GM21619 (cell line): ENCODE measurements around the gene ATP5F1D.

ENCODE experiments used
- ATAC-seq: cut with Tn5 transposase; IDR thresholded peaks from one replicate; pipeline ENCODE4 v1.9.1; 2021; ENCODE audit not compliant: unreplicated experiment

Gene ATP5F1D

GRCh38 chr19:1220477-1220930 is 21.0 kb upstream of the ATP5F1D start:
- ATAC-seq, result no peak

- ATAC-seq, result no peak
Measured at GRCh38 chr19:1220976-1221903, 20.3 kb upstream of the ATP5F1D start.

- ATAC-seq, result no peak
Measured at GRCh38 chr19:1221904-1222255, 19.7 kb upstream of the ATP5F1D start.

- no peak for ATAC-seq
Measured at GRCh38 chr19:1222394-1222793, 19.2 kb upstream of the ATP5F1D start.

- no peak for ATAC-seq
Measured at GRCh38 chr19:1223018-1223855, 18.3 kb upstream of the ATP5F1D start.

GRCh38 chr19:1224047-1224825 is 17.3 kb upstream of the ATP5F1D start:
- no peak for ATAC-seq

- no peak for ATAC-seq
Measured at GRCh38 chr19:1224847-1225246, 16.7 kb upstream of the ATP5F1D start.

- ATAC-seq, result no peak
Measured at GRCh38 chr19:1225440-1226226, 15.9 kb upstream of the ATP5F1D start.

GRCh38 chr19:1226227-1226518 is 15.4 kb upstream of the ATP5F1D start:
- ATAC-seq, result no peak

GRCh38 chr19:1226522-1227303 is 14.8 kb upstream of the ATP5F1D start:
- ATAC-seq, result no peak

GRCh38 chr19:1227304-1228054 is 14.1 kb upstream of the ATP5F1D start:
- ATAC-seq, result no peak

- no peak for ATAC-seq
Measured at GRCh38 chr19:1228161-1228957, 13.2 kb upstream of the ATP5F1D start.

GRCh38 chr19:1229056-1229923 is 12.3 kb upstream of the ATP5F1D start:
- no peak for ATAC-seq

GRCh38 chr19:1229924-1230782 is 11.4 kb upstream of the ATP5F1D start:
- no peak for ATAC-seq

- ATAC-seq, result no peak
Measured at GRCh38 chr19:1230783-1231489, 10.6 kb upstream of the ATP5F1D start.
